Fibroblast of peridontal ligament (primary cell): ENCODE results near the gene CYP2E1.
"Not testable (repeated sequence)": the region's sequence is repeated elsewhere in the genome, so short reads cannot be mapped to it uniquely, and the experiment has no call there.

Source experiments
- DNase-seq: peaks from one replicate; pipeline ENCODE4 v3.0.0-alpha.2; 2010; ENCODE audit errors: extremely low read depth

The CYP2E1 gene

DNA sequence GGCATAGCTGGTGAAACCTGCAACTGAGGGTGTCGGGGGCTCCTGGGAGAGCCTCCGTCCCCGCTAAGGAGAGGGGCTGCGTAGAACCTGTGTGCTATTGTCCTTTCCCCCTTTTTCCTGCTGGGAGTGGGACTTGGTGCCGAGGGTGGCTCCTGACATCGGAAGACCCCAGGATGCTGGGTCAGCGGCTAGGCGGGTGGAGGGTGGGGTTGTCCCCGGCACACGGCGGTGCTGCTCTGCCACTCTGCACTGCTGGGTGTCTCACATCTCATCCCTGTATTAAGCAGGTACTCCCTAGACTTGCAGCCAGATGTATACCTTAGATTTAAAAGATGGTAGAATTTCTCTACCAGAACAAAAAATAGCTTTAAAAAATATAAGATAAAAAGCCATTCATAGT is 44.9 kb downstream of the CYP2E1 start:
- DNase-seq: not testable (repeated sequence)

- DNase-seq: peak; percentile 7
Observed at GRCh38 chr10:133573460-133573859, 46.3 kb downstream of the CYP2E1 start.

DNA sequence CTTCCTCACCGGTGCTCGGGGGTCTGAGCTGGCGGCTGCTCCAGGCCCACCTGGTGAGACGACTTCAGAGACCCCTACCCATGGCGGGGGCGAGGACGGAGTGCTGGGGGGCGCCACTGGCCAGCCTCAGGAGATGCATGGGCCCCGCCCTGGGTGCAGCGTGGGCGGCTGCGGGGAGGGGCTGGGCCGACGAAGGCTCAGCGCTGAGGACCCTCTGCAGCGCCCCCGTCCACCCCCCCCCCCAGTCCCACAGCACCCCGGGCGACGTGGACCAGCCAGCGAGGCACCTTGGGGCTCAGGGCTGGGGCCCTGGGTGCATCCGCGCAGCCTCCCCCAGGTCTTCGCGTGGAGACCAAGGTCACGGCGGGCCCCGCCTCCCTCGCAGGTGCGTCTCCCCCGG is 49.9 kb downstream of the CYP2E1 start:
- DNase-seq: not testable (repeated sequence)
